ENCODE measurements around the gene ELAPOR1. TPM values are rescaled to one million over a fixed set of nuclear protein-coding genes. Genes with fewer than 3 reads are reported as not detected.

ELAPOR1 gene
- total and polyA plus RNA-seq, 9 of the 15 experiments (the other 6 are each of a cell fraction or from before 2014, with no cell fraction given), result 0.07 to 1.2 (median 0.18) TPM

DNA sequence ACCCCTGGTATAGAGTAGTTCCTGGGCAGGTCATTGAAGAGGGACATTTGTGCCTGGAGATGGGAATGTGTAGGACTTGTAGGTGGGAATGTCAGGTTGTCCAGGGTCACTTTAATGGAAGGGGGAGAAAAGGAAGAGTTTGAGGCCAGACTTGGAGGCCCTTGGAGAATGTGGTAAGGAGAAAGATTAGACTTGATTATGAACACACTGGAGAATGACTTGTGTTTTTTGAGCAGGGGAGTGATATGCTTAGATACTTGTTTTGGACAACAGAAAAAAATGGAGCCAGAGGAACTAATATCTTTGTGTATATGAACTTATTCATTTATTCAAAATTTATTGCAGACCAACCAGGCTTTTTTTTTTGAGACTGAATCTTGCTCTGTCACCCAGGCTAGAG, 17.9 kb downstream of the ELAPOR1 start (continued):
- peak; percentile 32; the same call in 1 of the 2 replicates for TF ChIP-seq MAFF (IDR thresholded peaks at IDR 0.05; ENCODE audit: low read length)
- TF ChIP-seq, protein P1, sequence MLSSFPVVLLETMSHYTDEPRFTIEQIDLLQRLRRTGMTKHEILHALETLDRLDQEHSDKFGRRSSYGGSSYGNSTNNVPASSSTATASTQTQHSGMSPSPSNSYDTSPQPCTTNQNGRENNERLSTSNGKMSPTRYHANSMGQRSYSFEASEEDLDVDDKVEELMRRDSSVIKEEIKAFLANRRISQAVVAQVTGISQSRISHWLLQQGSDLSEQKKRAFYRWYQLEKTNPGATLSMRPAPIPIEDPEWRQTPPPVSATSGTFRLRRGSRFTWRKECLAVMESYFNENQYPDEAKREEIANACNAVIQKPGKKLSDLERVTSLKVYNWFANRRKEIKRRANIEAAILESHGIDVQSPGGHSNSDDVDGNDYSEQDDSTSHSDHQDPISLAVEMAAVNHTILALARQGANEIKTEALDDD (IDR thresholded peaks at IDR 0.05), result no peak
- peak; percentile 80 for TF ChIP-seq NFE2 (IDR thresholded peaks at IDR 0.05; ENCODE audit: low read depth)
- no peak for TF ChIP-seq PRMT5 (CRISPR knock-in tag; IDR thresholded peaks at IDR 0.05)
- peak; percentile 81 for TF ChIP-seq MAFG (tag; conservative IDR thresholded peaks at IDR 0.05)
- TF ChIP-seq CXXC5 (CRISPR knock-in tag; IDR thresholded peaks at IDR 0.05), result no peak
- TF ChIP-seq ZBTB1 (CRISPR knock-in tag; IDR thresholded peaks at IDR 0.05; ENCODE audit: borderline replicate concordance, low read depth), result no peak
- TF ChIP-seq TCFL5 (CRISPR knock-in tag; conservative IDR thresholded peaks at IDR 0.05), result no peak

DNA sequence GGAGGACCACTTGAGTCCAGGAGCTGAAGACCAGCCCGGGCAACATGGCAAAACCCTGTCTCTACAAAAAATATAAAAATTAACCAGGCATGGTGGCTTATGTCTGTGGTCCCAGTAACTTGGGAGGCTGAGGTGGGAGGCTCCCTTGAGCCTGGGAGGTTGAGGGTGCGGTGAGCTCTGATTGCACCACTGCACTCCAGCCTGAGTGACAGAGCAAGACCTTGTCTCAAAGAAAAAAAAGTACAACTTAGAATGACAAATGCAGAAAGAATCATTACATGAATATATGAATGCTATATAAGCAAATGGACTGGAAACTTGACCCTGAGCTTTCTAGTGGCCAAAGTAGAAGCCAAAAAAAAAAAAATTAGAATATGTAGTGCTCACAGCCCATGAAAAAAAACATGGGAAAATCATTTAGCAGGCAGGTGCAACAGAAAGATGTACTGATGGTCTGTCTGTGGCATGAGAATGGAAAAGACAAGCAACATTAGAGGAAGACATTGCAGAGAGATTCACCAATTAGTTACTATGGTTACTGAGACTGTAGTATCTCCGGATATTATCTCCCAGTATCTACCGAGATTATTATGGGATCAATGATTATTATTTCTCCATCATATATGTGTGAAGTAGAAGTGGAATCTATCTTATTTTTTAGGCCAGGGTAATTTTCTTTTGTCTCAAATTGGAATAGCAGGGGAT, 19.2 kb downstream of the ELAPOR1 start:
- H3K9ac ChIP-seq (ENCODE audit: insufficient read depth in 1 of 2, low read depth in 2 of 2, low read length in 2 of 2), result no peak overlapping the region
- H3K9me1 ChIP-seq (ENCODE audit: control insufficient read depth, insufficient read depth, low read length), result no peaks in the 10 kb centered on the region
- H3K27me3 ChIP-seq (ENCODE audit: control insufficient read depth in 2 of 2, insufficient read depth in 2 of 2, low read length in 2 of 2), result no peaks in the 10 kb centered on the region
- WGBS (ENCODE audit: insufficient coverage, low coverage, missing lambda C conversion rate), result 37% methylated on average over 4 of the region's 4 CpGs
- H3K4me2 ChIP-seq (ENCODE audit: insufficient read depth, low read length), result no peak overlapping the region
- H3K27ac ChIP-seq (ENCODE audit: extremely low read depth, low read depth, low read length), result no peak overlapping the region
- H3K4me3 ChIP-seq, result no peak overlapping the region
- no peaks in the 10 kb centered on the region for H3K36me3 ChIP-seq (ENCODE audit: control insufficient read depth, insufficient read depth, low read length)
- H2AFZ ChIP-seq (ENCODE audit: low read depth, low read length), result no peak overlapping the region
- no TSS peak for BruUV-seq (replicated peaks)
- ATAC-seq (no peak), DNase-seq (ENCODE audit: extremely low read depth in 1 of 4, low spot score in 3 of 4) (no peak), FAIRE-seq (no peak)
- H3K79me2 ChIP-seq (ENCODE audit: control insufficient read depth, insufficient read depth, low read length), result no peaks in the 10 kb centered on the region
- no peaks in the 10 kb centered on the region for H4K20me1 ChIP-seq (replicated peaks; ENCODE audit: control insufficient read depth, insufficient read depth, low read length)
- H3K9me3 ChIP-seq (replicated peaks; ENCODE audit: control insufficient read depth, insufficient read depth, low read depth, low read length), result no peaks in the 10 kb centered on the region
- in situ Hi-C loops (cut with MboI) (no loop called here), intact Hi-C loops (cut with micrococcal nuclease) (loop anchor here (5.0 kb wide), 1 partner anchor 59 kb away; no protein-coding TSS in a partner anchor)
- CTCF ChIA-PET (ENCODE audit: low intra/inter-chr PET ratio), result no interaction called here
- H3K4me1 ChIP-seq (replicated peaks in 1 of 2; ENCODE audit: control insufficient read depth in 2 of 2, insufficient read depth in 2 of 2, low read length in 2 of 2), result peaks cover 22 to 29% of the 10 kb centered on the region in 2 experiments; a peak in 3 of 5 replicates
- POLR2A ChIA-PET, result interaction anchor here (0.7 to 2.3 kb wide), 3 partner anchors 12 to 121 kb away, joined by 3 to 18 read pairs (median 3); no protein-coding TSS in a partner anchor
- TF ChIP-seq POU5F1 (IDR thresholded peaks at IDR 0.05; ENCODE audit: borderline replicate concordance, low read depth, low read length, partially characterized antibody), result no peak
- TF ChIP-seq, protein P2, sequence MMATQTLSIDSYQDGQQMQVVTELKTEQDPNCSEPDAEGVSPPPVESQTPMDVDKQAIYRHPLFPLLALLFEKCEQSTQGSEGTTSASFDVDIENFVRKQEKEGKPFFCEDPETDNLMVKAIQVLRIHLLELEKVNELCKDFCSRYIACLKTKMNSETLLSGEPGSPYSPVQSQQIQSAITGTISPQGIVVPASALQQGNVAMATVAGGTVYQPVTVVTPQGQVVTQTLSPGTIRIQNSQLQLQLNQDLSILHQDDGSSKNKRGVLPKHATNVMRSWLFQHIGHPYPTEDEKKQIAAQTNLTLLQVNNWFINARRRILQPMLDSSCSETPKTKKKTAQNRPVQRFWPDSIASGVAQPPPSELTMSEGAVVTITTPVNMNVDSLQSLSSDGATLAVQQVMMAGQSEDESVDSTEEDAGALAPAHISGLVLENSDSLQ (IDR thresholded peaks at IDR 0.05), result peak; percentile 83
- TF ChIP-seq CEBPB (tag; IDR thresholded peaks at IDR 0.05), result peak; percentile 44; the same call in 1 of the 2 replicates
- TF ChIP-seq RHOXF2B (CRISPR knock-in tag; conservative IDR thresholded peaks at IDR 0.05), result no peak
- 0 out of 4 replicates have a peak, but pooled peaks of 1 of the 2 experiments have one; percentile 5 for TF ChIP-seq HDAC1 (IDR thresholded peaks at IDR 0.05)
- TF ChIP-seq, protein P3, sequence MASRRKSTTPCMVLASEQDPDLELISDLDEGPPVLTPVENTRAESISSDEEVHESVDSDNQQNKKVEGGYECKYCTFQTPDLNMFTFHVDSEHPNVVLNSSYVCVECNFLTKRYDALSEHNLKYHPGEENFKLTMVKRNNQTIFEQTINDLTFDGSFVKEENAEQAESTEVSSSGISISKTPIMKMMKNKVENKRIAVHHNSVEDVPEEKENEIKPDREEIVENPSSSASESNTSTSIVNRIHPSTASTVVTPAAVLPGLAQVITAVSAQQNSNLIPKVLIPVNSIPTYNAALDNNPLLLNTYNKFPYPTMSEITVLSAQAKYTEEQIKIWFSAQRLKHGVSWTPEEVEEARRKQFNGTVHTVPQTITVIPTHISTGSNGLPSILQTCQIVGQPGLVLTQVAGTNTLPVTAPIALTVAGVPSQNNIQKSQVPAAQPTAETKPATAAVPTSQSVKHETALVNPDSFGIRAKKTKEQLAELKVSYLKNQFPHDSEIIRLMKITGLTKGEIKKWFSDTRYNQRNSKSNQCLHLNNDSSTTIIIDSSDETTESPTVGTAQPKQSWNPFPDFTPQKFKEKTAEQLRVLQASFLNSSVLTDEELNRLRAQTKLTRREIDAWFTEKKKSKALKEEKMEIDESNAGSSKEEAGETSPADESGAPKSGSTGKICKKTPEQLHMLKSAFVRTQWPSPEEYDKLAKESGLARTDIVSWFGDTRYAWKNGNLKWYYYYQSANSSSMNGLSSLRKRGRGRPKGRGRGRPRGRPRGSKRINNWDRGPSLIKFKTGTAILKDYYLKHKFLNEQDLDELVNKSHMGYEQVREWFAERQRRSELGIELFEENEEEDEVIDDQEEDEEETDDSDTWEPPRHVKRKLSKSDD (conservative IDR thresholded peaks at IDR 0.05; ENCODE audit: low read length), result no peak

Measured in K562 (cell line).